Endothelial cell of umbilical vein (primary cell): ENCODE data around the gene MEX3D.
"Not testable (repeated sequence)": the region's sequence is repeated elsewhere in the genome, so short reads cannot be mapped to it uniquely, and the experiment has no call there.

Experiments used
- CTCF ChIP-seq, 2 donors: IDR thresholded peaks; 1 replicate in 1 of 2; 2 replicates in 1 of 2; pipeline ENCODE4 v1.5.1; 2011; ENCODE audit warnings: low read length in 2 of 2, mild to moderate bottlenecking in 2 of 2, moderate library complexity in 2 of 2, control low read depth in 1 of 2, inconsistent platforms in 1 of 2, low read depth in 1 of 2; ENCODE audit not compliant: insufficient read depth in 1 of 2; ENCODE audit errors: extremely low read depth in 1 of 2
- EZH2 ChIP-seq: IDR thresholded peaks from 2 replicates; pipeline ENCODE4 v1.6.1; 2012; ENCODE audit warnings: borderline replicate concordance, low read depth, mild to moderate bottlenecking, moderate library complexity, low read length, inconsistent platforms; ENCODE audit not compliant: severe bottlenecking
- FOS ChIP-seq: IDR thresholded peaks from 2 replicates; pipeline ENCODE4 v1.6.1; 2011; ENCODE audit warnings: mild to moderate bottlenecking, low read length, moderate library complexity, borderline replicate concordance; ENCODE audit not compliant: insufficient read depth
- JUN ChIP-seq: IDR thresholded peaks from 2 replicates; pipeline ENCODE4 v1.6.1; 2011; ENCODE audit warnings: borderline replicate concordance, low read depth; ENCODE audit not compliant: insufficient read length, insufficient read depth
- MYC ChIP-seq: IDR thresholded peaks from one replicate; pipeline ENCODE4 v1.6.1; 2011; ENCODE audit warnings: mild to moderate bottlenecking, low read depth, low read length
- POLR2A ChIP-seq: IDR thresholded peaks from 2 replicates; pipeline ENCODE4 v1.6.1; 2012; ENCODE audit warnings: low read depth, mild to moderate bottlenecking, control low read depth, low read length
- POLR2AphosphoS5 ChIP-seq: IDR thresholded peaks from 2 replicates; pipeline ENCODE4 v1.6.1; 2012; ENCODE audit warnings: low read depth, mild to moderate bottlenecking, control low read depth, low read length, moderate library complexity; ENCODE audit not compliant: insufficient read depth

DNA sequence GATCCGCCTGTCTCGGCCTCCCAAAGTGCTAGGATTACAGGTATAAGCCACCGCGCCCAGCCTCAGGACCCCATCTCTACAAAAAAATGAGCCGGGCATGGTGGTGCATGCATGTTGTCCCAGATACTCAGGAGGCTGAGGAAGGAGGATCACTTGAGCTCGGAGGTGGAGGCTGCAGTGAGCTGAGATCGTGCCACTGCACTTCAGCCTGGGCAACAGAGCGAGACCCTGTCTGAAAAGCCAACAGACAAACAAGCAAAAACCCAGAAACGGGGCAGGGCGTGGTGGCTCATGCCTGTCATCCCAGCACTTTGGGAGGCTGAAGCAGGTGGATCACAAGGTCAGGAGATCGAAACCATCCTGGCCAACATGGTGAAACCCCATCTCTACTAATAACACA is 37.3 kb downstream of the MEX3D start:
- TF ChIP-seq CTCF (IDR thresholded peaks at IDR 0.05; ENCODE audit: extremely low read depth in 1 of 2, insufficient read depth in 1 of 2, low read depth in 1 of 2, low read length in 2 of 2); POLR2AphosphoS5; MYC; POLR2A; FOS; EZH2; JUN: not testable (repeated sequence)
